IMR-90 (cell line): ENCODE measurements around the gene ODAM. TPM values are rescaled to one million over a fixed set of nuclear protein-coding genes. Genes with fewer than 3 reads are reported as not detected.

Experiments
- ATAC-seq: fragments of 200-7000 bp; cut with Tn5 transposase; 2 replicates; pipeline ENCODE4 v1.9.1; 2020; ENCODE audit warnings: low read depth, mild to moderate bottlenecking, moderate library complexity
- BruUV-seq: library from RNA; stranded (reverse); fragments of 400-500 nt; replicated peaks from 2 replicates; lab custom pipeline; 2021; lab: Mats Ljungman, UMichigan
- CTCF ChIA-PET: fragments of 300-600 bp; formaldehyde crosslinking; extraction: SDS; loops from one replicate; lab custom pipeline; 2021; ENCODE audit warnings: antibody characterized with exemption; lab: Yijun Ruan, JAX
- POLR2A ChIA-PET: fragments of 300-600 bp; sonication (Branson Sonifier 250); formaldehyde crosslinking; loops from one replicate; lab custom pipeline; 2022; ENCODE audit warnings: antibody characterized with exemption; ENCODE audit not compliant: unreplicated experiment; lab: Charles Lee
- DNase-seq: peaks from one replicate; pipeline ENCODE4 v3.0.0; 2013
- H2AFZ ChIP-seq: replicated peaks from 2 replicates; pipeline ENCODE3; 2013; ENCODE audit warnings: low read length, mild to moderate bottlenecking; ENCODE audit not compliant: poor library complexity
- H2AK5ac ChIP-seq: 2 replicates; pipeline ENCODE4 v1.6.1; 2013; ENCODE audit warnings: low read depth, low read length, inconsistent platforms
- H2AK9ac ChIP-seq: replicated peaks from 2 replicates; pipeline ENCODE3; 2013; ENCODE audit warnings: mild to moderate bottlenecking, low read depth, low read length, moderate library complexity; ENCODE audit not compliant: poor library complexity
- H2BK120ac ChIP-seq: 2 replicates; pipeline ENCODE4 v1.6.1; 2013; ENCODE audit warnings: low read depth, low read length, inconsistent platforms
- H2BK15ac ChIP-seq: 3 replicates; pipeline ENCODE4 v1.6.1; 2013; ENCODE audit warnings: low read depth, low read length, inconsistent platforms
- H2BK20ac ChIP-seq: 2 replicates; pipeline ENCODE4 v1.6.1; 2013; ENCODE audit warnings: low read depth, mild to moderate bottlenecking, inconsistent platforms, low read length, moderate library complexity
- H2BK5ac ChIP-seq: 2 replicates; pipeline ENCODE4 v1.6.1; 2013; ENCODE audit warnings: mild to moderate bottlenecking, low read depth, low read length, inconsistent platforms; ENCODE audit not compliant: poor library complexity, severe bottlenecking
- H3K14ac ChIP-seq: replicated peaks from 2 replicates; pipeline ENCODE4 v1.6.1; 2013; ENCODE audit warnings: low read depth, low read length, inconsistent platforms
- H3K18ac ChIP-seq: 2 replicates; pipeline ENCODE4 v1.6.1; 2013; ENCODE audit warnings: low read depth, low read length, control low read depth
- H3K23ac ChIP-seq: 2 replicates; pipeline ENCODE4 v1.6.1; 2013; ENCODE audit warnings: low read depth, low read length, inconsistent platforms
- H3K27ac ChIP-seq: 2 replicates; pipeline ENCODE4 v1.5.1; 2013; ENCODE audit warnings: mild to moderate bottlenecking, control low read depth, low read length; ENCODE audit not compliant: insufficient read depth
- H3K27me3 ChIP-seq: 2 replicates; pipeline ENCODE4 v1.6.1; 2013; ENCODE audit warnings: low read length; ENCODE audit not compliant: control insufficient read depth, insufficient read depth
- H3K36me3 ChIP-seq: 2 replicates; pipeline ENCODE4 v1.6.1; 2013; ENCODE audit warnings: low read length, mixed read lengths; ENCODE audit not compliant: control insufficient read depth, insufficient read depth
- H3K4ac ChIP-seq: 2 replicates; pipeline ENCODE4 v1.6.1; 2013; ENCODE audit warnings: low read depth, low read length, inconsistent platforms
- H3K4me1 ChIP-seq: 2 replicates; pipeline ENCODE4 v1.6.1; 2013; ENCODE audit warnings: low read length, mixed read lengths; ENCODE audit not compliant: control insufficient read depth, insufficient read depth
- H3K4me2 ChIP-seq: 2 replicates; pipeline ENCODE4 v1.6.1; 2013; ENCODE audit warnings: low read depth, mild to moderate bottlenecking, control low read depth, low read length, moderate library complexity
- H3K4me3 ChIP-seq: 2 replicates; pipeline ENCODE4 v1.5.1; 2013; ENCODE audit warnings: low read depth, mild to moderate bottlenecking, control low read depth, low read length, moderate library complexity; ENCODE audit not compliant: insufficient read depth
- H3K56ac ChIP-seq: 2 replicates; pipeline ENCODE4 v1.6.1; 2013; ENCODE audit warnings: low read length, inconsistent platforms; ENCODE audit not compliant: insufficient read depth; ENCODE audit errors: extremely low read depth
- H3K79me1 ChIP-seq, 2 experiments: 2 replicates each; pipeline ENCODE4 v1.6.1; 2013; ENCODE audit warnings: low read length in 2 of 2, inconsistent platforms in 1 of 2, low read depth in 1 of 2
- H3K9ac ChIP-seq: 2 replicates; pipeline ENCODE4 v1.6.1; 2013; ENCODE audit warnings: low read depth, low read length, control low read depth
- H3K9me1 ChIP-seq: 2 replicates; pipeline ENCODE4 v1.6.1; 2013; ENCODE audit warnings: low read length, inconsistent platforms; ENCODE audit not compliant: insufficient read depth
- H3K9me3 ChIP-seq: 2 replicates; pipeline ENCODE4 v1.6.1; 2013; ENCODE audit warnings: low read length; ENCODE audit not compliant: control insufficient read depth, insufficient read depth
- H4K20me1 ChIP-seq: 2 replicates; pipeline ENCODE4 v1.6.1; 2013; ENCODE audit warnings: low read length, inconsistent platforms; ENCODE audit not compliant: insufficient read depth
- H4K5ac ChIP-seq: 2 replicates; pipeline ENCODE4 v1.6.1; 2013; ENCODE audit warnings: mild to moderate bottlenecking, low read depth, low read length, control low read depth
- H4K8ac ChIP-seq, 2 experiments: 2 replicates each; pipeline ENCODE4 v1.6.1; 2013; ENCODE audit warnings: low read depth in 2 of 2, low read length in 2 of 2, control low read depth in 1 of 2, inconsistent platforms in 1 of 2
- H4K91ac ChIP-seq: 2 replicates; pipeline ENCODE4 v1.6.1; 2013; ENCODE audit warnings: low read depth, low read length, inconsistent platforms; ENCODE audit not compliant: insufficient read depth
- BHLHE40 ChIP-seq: fragments of 150-350 bp; IDR thresholded peaks from 2 replicates; pipeline ENCODE4 v1.6.1; 2016; ENCODE audit warnings: mild to moderate bottlenecking, low read depth, low read length
- CEBPB ChIP-seq: IDR thresholded peaks from 2 replicates; pipeline ENCODE4 v1.6.1; 2012; ENCODE audit warnings: low read depth, low read length, improper control_type of control experiment
- NFE2L2 ChIP-seq: fragments of 150-350 bp; IDR thresholded peaks from 2 replicates; pipeline ENCODE4 v1.6.1; 2016; ENCODE audit warnings: low read depth, mild to moderate bottlenecking, low read length
- POLR2A ChIP-seq: IDR thresholded peaks from 2 replicates; pipeline ENCODE4 v1.6.1; 2012; ENCODE audit warnings: mild to moderate bottlenecking, low read depth, low read length
- RAD21 ChIP-seq: IDR thresholded peaks from 2 replicates; pipeline ENCODE4 v1.6.1; 2012; ENCODE audit warnings: low read length, improper control_type of control experiment
- RCOR1 ChIP-seq: IDR thresholded peaks from 2 replicates; pipeline ENCODE4 v1.6.1; 2012; ENCODE audit warnings: mild to moderate bottlenecking, low read length, improper control_type of control experiment; ENCODE audit not compliant: insufficient replicate concordance
- RFX5 ChIP-seq: IDR thresholded peaks from 2 replicates; pipeline ENCODE4 v1.8.0; 2012; ENCODE audit warnings: low read depth, mild to moderate bottlenecking, low read length, moderate library complexity
- WGBS, 2 experiments: methylation state at CpG; one replicate each; pipeline versions ENCODE4 v1.1.5 to v1.1.7; 2013; ENCODE audit warnings: missing lambda C conversion rate in 2 of 2; ENCODE audit not compliant: insufficient read length in 1 of 2; ENCODE audit errors: extremely low coverage in 2 of 2; 5-methylcytosine and 5-hydroxymethylcytosine counted together
- dilution Hi-C: fragments of 300-500 bp; cut with HindIII; formaldehyde crosslinking; loops from one replicate; pipeline ENCODE4 v1.14.3; 2018; ENCODE audit warnings: low sequenced_read_pairs; ENCODE audit not compliant: unreplicated experiment
- in situ Hi-C: fragments of 300-500 bp; cut with MboI; formaldehyde crosslinking; loops from 3 replicates; pipeline ENCODE4 v1.14.3; 2019; ENCODE audit warnings: low sequenced_read_pairs, inconsistent platforms, mixed read lengths
- intact Hi-C: fragments of 100-400 bp; cut with micrococcal nuclease; formaldehyde crosslinking; loops from 2 replicates; pipeline ENCODE4 v1.10.0; 2022
- polyA plus RNA-seq, 3 experiments: library from polyadenylated mRNA; depleted of rRNA; stranded (reverse); fragments of >200 nt; gene quantifications; 2 replicates each; pipeline ENCODE4 v1.2.3, GENCODE V29; 2012; ENCODE audit warnings: low replicate concordance in 1 of 3
- total RNA-seq: library from RNA; depleted of rRNA; stranded (reverse); fragments of >200 nt; gene quantifications from 2 replicates; pipeline ENCODE4 v1.2.3, GENCODE V29; 2012
- TF ChIP-seq, protein P1 (sequence below): conservative IDR thresholded peaks from 2 replicates; pipeline ENCODE4 v1.5.1; 2012; ENCODE audit warnings: mild to moderate bottlenecking, low read depth, low read length, improper control_type of control experiment
- TF ChIP-seq, protein P2 (sequence below): fragments of 150-350 bp; IDR thresholded peaks from 2 replicates; pipeline ENCODE4 v1.6.1; 2017; ENCODE audit warnings: mild to moderate bottlenecking, antibody characterized with exemption, low read length, low read depth

ODAM gene
- total and polyA plus RNA-seq, 2 of the 4 experiments (the other 2 are of a cell fraction), result not detected

DNA sequence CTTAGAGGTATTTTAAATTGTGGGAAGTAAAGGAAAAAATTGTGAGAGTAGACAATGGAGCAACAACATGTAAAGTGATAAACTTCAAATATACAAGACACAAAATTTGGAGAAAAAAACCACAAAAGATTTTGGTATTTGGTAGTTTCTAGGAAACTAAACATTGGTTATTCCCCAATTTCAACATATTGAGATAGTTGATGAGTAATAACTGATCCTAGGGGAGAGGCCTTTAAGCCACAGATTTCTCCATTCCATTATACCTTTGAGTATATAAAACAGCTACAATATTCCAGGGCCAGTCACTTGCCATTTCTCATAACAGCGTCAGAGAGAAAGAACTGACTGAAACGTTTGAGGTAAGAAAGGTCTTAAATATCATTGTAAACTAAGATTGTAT, 30.3 kb downstream of the ODAM start, which contains the start of gene FDCSP:
TSS of gene FDCSP (plus strand) at position 301 of the 400 bp plus-strand sequence. CDS start 5,071 bp downstream, outside the sequence.
- no peak within 1 kb of the TSS for H3K4me2 ChIP-seq
- H2AK9ac ChIP-seq, result no peak within 1 kb of the TSS
- no peak within 1 kb of the TSS for H3K27ac ChIP-seq
- intact Hi-C loops, result no loop called here
- H3K23ac ChIP-seq, result no peak within 1 kb of the TSS
- H3K36me3 ChIP-seq, result no peaks in the 10 kb centered on the region
- no peaks in the 10 kb centered on the region for H3K27me3 ChIP-seq
- no peak within 1 kb of the TSS for H4K8ac ChIP-seq
- dilution Hi-C loops, result no loop called here
- DNase-seq, result no peak
- no peak for ATAC-seq
- H4K91ac ChIP-seq, result no peak within 1 kb of the TSS
- no peaks in the 10 kb centered on the region for H3K79me1 ChIP-seq
- no TSS peak for BruUV-seq
- no CpG with 5 or more reads among the region's 2 CpGs for WGBS, 2 experiments
- POLR2A ChIA-PET, result no interaction called here
- no peak within 1 kb of the TSS for H3K14ac ChIP-seq
- CTCF ChIA-PET, result interaction anchor here (0.9 kb wide), 1 partner anchor 536 kb away, joined by 3 read pairs; no protein-coding TSS in a partner anchor
- no peak within 1 kb of the TSS for H4K5ac ChIP-seq
- no peak within 1 kb of the TSS for H3K4me3 ChIP-seq
- no peak within 1 kb of the TSS for H2AFZ ChIP-seq
- no peak within 1 kb of the TSS for H3K18ac ChIP-seq
- H3K9me1 ChIP-seq, result no peaks in the 10 kb centered on the region
- in situ Hi-C loops, result no loop called here
- H2BK120ac ChIP-seq, result no peak within 1 kb of the TSS
- H2BK5ac ChIP-seq, result no peak within 1 kb of the TSS
- H3K9me3 ChIP-seq, result no peaks in the 10 kb centered on the region
- no peaks in the 10 kb centered on the region for H4K20me1 ChIP-seq
- H3K9ac ChIP-seq, result no peak within 1 kb of the TSS
- H2BK15ac ChIP-seq, result no peak within 1 kb of the TSS
- no peak within 1 kb of the TSS for H3K4ac ChIP-seq
- no peak within 1 kb of the TSS for H2AK5ac ChIP-seq
- H3K56ac ChIP-seq, result no peak within 1 kb of the TSS
- TF ChIP-seq, protein P1, sequence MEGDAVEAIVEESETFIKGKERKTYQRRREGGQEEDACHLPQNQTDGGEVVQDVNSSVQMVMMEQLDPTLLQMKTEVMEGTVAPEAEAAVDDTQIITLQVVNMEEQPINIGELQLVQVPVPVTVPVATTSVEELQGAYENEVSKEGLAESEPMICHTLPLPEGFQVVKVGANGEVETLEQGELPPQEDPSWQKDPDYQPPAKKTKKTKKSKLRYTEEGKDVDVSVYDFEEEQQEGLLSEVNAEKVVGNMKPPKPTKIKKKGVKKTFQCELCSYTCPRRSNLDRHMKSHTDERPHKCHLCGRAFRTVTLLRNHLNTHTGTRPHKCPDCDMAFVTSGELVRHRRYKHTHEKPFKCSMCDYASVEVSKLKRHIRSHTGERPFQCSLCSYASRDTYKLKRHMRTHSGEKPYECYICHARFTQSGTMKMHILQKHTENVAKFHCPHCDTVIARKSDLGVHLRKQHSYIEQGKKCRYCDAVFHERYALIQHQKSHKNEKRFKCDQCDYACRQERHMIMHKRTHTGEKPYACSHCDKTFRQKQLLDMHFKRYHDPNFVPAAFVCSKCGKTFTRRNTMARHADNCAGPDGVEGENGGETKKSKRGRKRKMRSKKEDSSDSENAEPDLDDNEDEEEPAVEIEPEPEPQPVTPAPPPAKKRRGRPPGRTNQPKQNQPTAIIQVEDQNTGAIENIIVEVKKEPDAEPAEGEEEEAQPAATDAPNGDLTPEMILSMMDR, result no peak
- TF ChIP-seq POLR2A (no peak), RAD21 (no peak), BHLHE40 (no peak), NFE2L2 (no peak), RFX5 (no peak), CEBPB (no peak), RCOR1 (no peak)
- TF ChIP-seq, protein P2, sequence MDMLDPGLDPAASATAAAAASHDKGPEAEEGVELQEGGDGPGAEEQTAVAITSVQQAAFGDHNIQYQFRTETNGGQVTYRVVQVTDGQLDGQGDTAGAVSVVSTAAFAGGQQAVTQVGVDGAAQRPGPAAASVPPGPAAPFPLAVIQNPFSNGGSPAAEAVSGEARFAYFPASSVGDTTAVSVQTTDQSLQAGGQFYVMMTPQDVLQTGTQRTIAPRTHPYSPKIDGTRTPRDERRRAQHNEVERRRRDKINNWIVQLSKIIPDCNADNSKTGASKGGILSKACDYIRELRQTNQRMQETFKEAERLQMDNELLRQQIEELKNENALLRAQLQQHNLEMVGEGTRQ, result no peak
- no peaks in the 10 kb centered on the region for H3K4me1 ChIP-seq
- no peak within 1 kb of the TSS for H2BK20ac ChIP-seq
